Glomerular endothelial cell (primary cell): ENCODE results near the gene KCNC4. TPM values are rescaled to one million over a fixed set of nuclear protein-coding genes. Genes with fewer than 3 reads are reported as not detected.

Experiments
- DNase-seq: peaks from one replicate; pipeline ENCODE4 v3.0.0-alpha.2; 2011; ENCODE audit warnings: low read depth, low spot score; ENCODE audit errors: extremely low read depth
- total RNA-seq: library from RNA; depleted of rRNA; stranded (reverse); fragments of >200 nt; gene quantifications from 2 replicates; pipeline ENCODE4 v1.2.3, GENCODE V29; 2015

The KCNC4 gene
- total RNA-seq, 1 donor from 2014 or later = 12.0 TPM

DNA sequence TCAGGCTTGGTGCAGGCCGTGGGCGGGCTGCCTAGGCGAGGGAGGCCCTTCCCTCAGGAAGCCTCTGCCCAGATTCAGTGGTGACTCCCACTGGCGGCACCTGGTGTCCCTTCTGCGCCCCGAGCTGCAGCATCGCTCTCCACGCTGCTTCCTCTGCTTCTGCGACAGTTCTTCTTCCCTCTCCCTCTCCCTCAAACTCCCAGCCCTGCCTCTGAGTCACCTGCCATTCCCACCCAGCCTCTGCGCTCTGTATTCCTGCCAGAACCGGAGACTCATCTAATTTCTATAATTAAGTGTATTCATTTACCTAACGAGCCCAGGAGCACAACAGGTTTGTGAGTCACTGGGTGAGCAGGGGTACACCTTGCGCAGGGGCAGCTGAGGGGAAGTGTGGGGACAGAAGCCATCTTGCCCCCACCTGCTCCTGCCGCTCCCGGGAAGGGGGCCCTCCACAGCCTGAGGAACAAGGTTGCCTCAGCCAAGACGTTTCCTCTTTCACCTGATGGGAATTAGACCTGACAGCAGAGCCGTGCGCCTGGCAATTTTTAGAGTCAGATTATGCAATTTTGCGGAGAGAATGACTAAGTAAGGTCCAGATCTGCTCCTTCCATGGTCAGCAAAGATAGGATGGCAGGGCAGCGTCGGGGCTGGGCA is 19.4 kb downstream of the KCNC4 start:
- DNase-seq = no peak

DNA sequence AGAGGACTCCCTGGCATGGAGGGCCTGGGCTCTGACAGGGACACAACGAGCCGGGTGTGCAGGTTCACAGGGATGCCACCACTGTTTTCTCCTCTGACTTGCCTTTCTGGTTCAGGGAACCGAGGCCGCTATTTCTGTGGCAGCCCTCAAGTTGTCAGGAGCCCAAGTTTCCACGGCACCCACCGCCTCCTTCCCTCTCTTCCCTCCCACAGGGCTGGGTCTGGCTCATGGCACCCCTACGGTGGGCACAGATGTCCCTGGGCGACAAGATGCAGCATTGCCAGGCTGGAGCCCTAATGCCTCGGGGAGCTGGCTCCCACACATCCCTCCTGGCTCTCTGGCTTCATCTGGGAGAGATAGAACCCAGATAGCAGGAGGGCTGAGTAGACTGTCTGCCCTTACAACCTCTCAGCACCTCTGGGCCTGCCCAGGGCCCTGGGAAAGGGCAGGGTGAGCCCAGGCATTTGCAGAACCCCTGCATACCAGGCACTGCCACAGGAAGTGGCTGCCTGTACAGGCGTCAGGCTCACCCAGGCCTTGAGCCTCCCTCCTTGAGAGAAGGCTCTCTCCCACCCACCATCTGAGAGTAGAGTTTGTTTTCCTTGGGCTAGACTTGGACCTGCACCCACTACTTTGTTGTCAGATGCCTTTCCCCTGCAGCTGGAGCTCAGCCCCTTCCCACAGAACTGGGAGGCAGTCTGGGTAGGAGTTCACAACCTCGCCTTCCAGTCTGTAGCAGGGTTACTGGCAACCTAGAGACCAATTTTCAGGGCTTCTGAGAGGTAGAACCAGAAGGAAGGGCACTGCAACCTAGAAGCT is 20.5 kb downstream of the KCNC4 start:
- DNase-seq = no peak

DNA sequence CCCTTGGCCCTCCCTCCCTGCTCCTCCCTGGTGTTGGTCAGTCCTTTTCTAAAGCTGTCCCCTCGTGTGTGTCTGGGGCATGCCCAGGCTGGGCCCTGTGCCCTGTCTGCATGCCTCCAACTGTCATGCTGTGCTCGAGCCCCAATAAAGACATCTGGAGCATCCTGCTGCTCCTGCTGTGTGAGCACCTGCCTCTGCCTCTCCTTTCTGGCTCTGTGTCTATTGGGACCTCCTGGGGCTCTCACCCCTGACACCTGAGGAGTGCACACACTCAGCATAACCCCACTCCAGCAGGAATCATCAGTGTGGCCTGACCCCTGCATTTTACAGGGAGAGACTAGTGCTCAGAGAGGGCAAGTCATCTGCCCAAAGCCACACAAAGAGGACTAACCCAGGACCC is 23.7 kb downstream of the KCNC4 start:
- no peak for DNase-seq

DNA sequence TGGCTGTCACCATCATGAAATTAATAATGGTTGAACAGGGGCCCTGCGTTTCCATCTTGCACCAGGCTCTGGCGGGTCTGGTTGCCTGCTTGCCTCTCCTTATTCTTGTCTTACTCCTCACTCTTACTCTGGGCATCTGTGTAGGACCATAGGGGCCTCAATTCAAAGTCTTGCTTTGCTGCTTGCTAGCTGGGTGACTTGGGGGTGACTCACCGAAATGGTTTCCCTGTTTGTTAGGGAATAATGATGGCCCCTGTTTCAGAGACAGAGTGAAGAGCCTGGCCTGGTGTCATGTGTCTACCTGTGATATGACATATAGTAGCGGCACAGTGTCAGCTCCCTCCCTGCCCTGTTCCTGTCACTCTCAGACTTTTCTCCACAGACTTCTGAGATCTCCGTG is 24.6 kb downstream of the KCNC4 start:
- no peak for DNase-seq

DNA sequence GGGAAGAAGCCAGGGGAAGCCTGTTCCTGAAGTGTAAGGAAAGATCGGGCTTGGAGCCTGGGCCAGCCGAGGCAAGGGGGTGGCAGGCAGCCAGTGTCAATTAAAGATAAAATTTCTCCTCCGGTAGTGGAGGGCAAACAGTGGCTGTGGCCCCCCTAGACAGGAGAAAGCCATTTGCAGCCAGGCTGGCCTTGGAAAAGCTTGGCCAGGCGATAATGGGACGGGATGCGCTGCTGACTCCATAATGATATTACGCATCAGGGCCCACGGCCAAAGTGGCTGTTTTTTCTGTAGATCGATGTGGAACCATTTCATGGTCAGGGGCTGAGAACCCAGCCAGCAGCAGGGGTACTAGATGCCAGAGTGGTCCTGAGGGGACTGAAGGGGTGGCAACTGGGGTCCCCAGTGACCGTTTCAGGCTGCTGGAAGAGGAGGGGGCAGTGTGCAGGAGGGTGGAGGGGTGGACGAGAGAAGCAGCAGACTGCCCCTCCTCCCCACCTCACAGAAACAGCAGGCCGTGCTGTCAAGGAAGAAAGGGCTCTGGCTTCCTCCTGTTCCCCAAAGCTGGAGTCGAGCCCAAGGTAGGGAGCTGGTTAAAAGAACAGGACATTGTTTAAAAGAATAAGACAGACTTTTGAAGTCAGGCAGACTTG is 25.2 kb downstream of the KCNC4 start:
- peak; percentile 16 for DNase-seq

DNA sequence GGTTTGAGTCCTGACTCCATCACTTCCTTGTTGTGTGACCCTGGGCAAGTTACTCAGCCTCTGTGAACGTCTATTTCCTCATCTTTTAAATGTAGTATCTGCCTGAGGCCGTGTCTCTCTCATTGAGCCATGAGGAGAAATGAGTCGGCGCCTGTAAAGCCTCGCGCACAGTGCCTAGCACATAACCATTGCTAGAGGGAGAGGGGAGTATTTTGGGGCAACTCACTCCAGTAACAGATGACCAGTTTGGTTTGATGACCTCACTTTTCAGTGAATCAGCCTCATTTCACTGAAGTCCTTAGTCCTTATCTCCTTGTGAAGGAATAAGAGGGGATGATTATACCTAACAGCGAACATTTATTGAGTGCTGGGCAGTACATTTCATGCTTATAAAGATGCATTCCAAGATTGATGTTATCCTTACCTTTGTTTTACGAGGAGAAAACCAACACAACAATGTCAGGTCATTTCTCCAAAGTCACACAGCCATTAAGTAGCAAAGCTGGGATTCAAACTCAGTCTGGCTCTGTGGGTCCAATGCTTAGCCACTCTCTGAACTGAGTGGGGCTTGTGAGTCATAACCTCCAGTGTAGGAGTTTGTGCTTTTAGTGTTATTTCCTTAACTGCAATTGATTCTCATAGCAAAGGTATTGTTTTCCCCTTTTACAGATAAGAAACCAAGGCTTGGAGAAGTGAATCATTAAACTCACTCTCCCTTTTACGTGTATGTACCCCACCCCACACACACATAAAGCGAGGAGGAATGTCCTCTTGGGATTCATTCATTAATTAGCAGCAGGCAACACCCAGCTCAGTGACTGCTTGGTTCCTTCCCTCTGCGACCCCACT is 25.9 kb downstream of the KCNC4 start:
- peak; percentile 63 for DNase-seq

DNA sequence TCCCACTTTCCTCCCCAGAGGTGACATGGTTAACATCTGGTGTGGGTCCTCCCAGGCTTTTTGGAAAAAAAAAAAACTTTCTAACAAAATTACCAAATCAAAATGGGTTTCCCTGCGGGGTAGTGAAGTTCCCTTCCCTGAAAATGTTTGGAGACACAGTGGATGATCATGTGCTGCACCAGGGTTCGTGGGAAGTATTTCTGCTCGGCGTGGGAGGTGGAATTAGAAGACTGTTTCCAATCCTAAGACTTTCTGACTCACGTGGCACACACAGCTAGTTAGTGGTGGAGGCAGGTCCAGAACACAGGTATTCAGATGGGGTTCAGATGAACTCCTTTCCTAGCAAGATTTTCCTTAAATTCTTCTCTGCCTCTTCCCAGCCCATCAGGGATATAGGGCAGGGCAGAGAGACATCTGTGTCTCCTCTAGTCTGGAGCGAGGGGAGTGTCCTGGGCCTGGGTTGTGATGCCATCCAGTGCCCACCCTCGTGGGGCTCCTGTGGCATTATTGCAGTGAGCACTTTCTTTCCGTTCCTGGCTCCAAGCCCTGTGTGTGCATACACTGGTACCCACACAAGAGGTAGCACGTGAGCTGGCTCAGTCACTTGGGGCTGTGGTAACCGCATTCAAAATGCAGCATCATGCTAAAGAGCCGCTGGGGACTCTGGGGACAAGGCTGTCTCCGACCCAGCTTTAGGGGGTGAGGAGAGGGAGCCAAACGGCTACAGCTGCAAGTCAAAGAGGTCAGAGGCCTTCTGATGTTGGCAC is 27.5 kb downstream of the KCNC4 start:
- DNase-seq = no peak

DNA sequence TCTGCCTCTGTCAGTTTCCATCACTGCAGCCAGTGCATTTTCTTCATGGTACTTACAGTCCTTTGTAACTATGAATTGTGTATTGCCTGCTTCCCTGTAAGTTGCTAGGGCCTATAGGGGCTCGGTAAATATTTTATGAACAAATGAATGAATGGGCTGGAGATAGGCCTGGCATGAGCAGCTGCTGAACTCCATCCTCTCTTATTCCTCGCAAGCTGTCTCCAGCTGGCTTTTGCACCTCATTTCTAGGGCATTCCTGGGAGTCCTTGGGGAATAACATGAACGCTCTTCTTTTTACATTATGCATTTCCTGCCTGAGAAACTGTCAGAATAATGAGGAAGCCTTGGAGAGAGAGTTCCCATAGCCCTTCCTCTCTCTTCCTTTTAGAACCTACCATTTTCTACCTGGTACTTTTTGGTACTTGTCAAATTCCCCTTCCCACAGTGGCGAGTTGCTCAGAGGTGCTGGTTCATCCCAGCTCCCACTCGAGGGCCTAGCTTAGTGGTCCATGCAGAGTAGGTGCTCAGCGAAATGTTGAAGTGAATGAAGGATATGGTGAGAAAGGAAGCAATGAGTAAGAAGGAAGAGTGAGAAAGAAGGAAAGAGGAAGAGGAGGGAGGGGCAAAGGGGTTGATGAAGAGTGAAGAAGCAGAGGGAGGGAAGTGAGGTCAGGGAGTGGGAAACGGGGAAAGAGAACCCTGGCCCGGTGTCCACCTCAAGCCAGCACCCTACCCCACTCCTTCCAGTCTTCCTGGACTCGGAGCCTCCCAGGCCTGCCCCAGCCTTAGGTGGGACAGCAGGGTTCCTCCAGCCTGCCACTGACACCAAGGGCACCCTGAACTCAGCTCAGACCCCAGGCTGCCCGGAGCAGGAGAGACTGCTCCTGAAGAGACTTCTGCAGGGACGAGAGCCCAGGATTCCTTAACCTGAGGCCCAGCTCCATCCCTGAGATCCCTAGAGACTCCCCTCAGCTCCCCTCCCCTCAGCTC is 29.6 kb downstream of the KCNC4 start:
- no peak for DNase-seq

DNA sequence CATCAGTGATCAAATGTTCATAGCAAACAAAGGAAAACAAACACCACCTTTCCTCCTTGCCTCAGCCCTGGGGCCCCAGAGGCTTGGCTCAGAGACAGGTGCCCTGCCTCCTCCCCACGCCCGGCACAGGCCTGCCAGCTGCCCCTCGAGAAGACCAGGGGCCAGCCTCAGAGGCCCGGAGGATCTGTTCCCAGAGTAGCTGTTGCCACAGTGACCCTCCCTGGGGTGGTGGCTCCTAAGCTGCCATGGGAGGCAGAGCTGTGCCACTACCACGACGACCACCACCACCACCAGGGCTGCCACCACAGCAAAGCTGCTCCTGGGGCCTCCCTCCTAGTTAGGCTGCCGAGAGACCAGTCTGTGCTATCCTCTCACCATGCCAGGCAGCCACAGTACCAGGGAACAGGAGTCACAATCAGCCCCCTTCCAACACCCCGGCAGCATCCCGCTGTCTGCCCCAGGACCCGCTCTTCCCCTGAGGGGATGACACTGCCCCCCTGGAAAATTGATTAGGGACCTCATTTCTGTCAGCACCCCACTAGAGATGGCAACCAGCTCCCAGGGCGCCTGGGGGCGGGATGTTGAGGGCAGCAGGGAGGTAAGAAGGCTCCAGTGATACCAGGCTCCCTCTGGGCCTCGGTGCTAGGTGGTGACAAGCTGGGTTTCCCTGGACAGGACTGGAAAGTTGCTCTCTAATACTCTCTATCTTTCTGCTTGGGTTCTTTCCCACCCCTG is 30.5 kb downstream of the KCNC4 start:
- no peak for DNase-seq

DNA sequence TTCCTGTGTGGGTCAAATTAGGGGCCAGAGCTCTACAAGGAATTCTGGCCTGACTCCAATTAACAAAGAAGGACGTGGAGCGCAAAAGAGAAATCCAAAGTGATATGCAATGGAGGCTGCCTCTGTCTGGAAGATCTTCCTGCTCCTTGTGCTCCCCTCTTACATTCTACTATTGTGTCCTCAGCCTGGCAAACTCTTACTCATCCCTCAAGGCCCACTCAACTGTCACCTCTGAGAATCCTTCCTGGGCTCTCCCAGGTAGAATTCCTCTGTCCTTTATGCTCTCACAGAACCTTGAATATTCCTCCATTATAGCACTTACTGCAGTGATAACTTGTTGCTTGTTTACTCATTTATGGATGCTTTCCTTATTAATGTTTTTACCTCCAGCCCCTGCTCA is 31.4 kb downstream of the KCNC4 start:
- no peak for DNase-seq

DNA sequence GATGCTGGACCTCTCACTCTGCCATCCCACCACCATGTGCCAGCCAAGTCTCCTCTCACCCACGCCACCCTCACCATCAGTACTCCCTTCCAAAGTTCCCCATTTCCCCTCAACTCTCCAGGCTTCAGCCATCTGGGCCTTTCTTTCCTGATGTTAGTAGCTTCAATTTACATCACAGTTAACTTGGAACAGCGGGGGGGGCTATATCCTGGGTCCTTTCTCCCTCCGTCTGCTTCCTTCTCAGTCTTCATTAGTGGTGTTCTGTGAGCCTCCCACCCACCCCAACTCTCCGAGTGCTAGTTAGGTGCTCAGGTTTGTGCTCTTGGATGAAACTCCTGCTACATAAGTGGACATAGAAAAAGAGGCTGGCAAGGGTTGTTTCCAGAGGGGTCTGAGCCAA is 31.9 kb downstream of the KCNC4 start:
- DNase-seq = no peak

DNA sequence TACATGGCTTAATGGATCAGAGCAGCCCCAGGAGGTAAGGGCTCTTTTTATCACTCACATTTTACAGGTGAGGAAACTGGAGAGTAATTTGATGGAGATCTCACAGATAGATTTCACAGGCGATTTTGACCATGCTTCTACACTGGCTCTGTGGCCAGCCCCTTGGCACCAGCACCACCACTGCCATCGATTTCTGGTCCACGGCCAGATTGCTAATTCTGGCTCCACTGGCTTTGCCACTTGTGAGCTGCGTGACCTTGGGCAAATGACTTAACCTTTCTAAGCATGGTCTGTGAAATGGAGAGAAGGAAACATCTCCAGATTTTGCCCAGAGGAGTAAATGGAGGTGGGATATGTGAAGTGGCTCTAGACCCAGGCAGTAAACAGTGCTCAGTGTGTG is 32.6 kb downstream of the KCNC4 start:
- DNase-seq = no peak

DNA sequence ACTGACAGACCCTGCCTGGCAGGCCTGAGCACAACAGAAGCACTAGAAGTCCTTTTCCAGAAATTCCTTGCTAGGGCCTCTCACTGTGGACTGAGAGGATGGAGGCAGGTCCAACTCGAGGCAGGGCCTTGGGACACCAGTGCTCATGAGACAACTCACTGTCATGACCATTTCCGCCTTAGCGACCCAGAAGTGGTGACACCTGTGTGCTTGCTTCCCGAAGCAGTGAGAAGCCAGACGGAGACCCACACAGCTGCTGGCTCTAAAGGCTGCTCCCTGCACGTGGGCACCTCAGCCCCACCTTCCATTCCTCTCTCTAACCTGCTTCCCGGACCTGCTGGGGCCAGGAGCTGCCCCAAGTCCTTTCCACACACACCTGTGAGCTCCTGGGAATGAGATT is 33.0 kb downstream of the KCNC4 start:
- no peak for DNase-seq

DNA sequence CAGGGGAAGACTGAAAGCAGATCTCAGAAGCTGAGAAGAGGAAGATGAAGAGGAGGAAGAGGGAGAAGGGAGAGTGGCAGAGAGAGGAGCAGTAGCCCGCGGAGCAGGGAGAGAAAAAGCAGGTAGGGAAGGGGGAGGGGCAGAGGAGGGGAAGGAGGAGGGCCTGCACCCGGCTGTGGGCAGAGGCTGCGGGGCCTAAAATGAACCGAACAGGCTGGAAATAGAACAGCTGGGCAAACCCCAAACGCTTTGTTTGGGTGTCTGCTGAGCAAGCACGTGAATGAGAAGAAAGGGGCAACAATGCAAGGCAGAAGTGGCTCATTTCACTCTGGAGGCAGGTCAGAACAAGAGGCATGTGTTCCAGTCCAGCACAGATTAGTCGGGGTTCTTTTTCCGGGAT is 33.5 kb downstream of the KCNC4 start:
- no peak for DNase-seq

DNA sequence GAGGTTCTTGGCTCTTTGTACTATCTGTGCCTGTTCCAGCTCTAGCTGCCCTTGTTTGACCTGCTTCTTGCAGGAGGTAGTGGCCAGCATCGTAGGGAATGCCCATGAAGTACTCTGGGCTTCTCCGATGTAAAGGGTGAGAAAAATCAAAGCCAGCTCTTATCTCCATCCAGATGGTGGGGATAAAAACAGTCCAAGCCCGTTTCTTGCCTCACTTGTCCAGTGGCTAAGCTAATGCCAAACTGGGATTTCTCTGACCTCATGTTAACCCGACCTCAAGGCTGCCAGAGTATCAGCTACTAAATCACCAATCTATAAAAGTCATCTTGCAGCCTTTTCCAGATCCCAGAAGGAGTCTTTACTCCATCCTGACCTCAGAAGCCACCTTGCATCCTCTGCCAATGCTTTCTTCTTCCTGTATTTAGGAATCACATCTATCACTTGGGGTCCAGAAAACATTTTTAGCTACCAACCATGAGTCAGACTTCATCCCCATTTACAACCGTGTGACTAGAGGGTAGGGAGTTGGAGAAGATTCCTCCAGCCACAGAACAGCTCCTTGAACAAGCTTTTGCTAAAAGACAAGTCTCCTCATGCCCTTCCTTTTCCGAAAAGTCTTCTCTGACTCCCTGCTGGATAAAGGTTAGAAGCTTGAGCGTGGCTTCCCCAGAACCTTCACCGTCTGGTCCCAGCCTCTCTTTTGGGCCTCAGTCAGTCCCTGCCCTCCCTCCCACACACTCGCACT is 35.9 kb downstream of the KCNC4 start:
- no peak for DNase-seq

DNA sequence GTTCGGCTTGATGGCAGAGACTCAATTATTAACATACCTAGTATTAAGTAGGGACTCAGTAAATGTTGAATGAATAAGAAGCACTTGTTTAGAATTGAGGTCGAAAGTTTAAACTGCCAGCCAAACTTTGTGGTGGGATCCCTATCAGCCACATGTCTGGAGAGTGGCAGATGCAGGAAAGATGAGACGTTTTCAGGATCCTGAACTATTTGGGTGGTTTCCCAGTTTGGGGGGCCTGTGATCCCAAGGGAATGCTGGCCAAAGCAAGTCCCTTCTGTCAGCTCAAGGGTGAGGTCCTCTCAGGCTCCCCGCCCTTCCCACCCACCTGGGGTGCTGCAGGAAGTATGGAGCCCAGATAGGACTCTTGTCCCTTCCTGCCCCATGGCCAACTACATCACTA is 38.6 kb downstream of the KCNC4 start:
- no peak for DNase-seq

DNA sequence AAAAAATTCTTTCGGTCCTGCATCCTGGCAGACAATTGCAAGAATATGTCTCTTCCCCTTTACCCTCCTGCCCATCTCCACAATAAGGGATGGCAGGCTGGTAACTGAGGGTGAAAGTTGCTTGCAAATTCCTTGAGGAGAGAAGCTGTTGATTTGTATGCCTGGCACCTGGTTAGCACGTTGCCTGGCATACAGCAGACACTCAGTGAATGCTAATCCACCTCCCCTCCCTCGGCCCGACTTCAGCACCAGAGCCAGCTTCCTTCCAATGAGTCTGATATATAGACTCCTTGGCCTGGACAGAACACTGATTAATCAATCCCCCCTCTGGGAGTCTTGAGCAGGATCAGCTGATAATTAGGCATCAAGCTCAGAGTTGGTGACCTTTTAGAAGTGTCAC is 39.1 kb downstream of the KCNC4 start:
- DNase-seq = no peak

DNA sequence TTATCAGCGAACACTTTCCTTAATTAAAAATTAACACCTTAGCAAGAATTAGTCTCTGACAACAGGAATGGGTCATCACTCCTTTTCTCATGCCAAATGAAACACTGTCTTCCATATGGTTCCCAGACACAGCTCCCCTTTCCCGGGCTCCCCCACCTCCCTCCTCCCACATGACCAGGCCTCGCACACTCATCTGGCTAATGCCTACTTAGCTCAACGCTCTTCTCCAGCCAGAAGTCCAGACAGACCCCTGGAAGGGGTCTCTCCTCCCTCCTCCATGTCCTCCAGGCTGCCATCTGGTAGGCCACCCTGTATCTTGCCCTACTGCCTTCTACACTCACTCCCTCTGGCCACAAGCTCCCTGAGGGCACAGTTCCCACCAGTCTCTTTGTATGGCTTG is 39.9 kb downstream of the KCNC4 start:
- no peak for DNase-seq
